Activated T-cell treated with anti-CD3 and anti-CD28 coated beads, Interleukin-2, amount 50 U/mL, for 4 hours (primary cell): ENCODE results near the gene CAND1. TPM values are rescaled to one million over a fixed set of nuclear protein-coding genes. Genes with fewer than 3 reads are reported as not detected.

Experiments used
- ATAC-seq, 2 donors: fragments of 200-7000 bp; cut with Tn5 transposase; one replicate each; pipeline ENCODE4 v1.10.0; 2021
- DNase-seq: peaks from one replicate; pipeline ENCODE4 v3.0.0-alpha.2; 2020
- H3K27me3 Mint-ChIP-seq: one replicate; pipeline ENCODE4 v1.8.0; 2021; ENCODE audit warnings: low read depth, mixed read lengths
- H3K36me3 Mint-ChIP-seq: one replicate; pipeline ENCODE4 v1.8.0; 2022; ENCODE audit warnings: mixed read lengths; ENCODE audit not compliant: insufficient read depth
- H3K4me1 Mint-ChIP-seq: one replicate; pipeline ENCODE4 v1.8.0; 2021; ENCODE audit warnings: low read depth, mixed read lengths
- H3K4me3 Mint-ChIP-seq: one replicate; pipeline ENCODE4 v1.8.0; 2021; ENCODE audit warnings: mild to moderate bottlenecking, moderate library complexity, mixed read lengths
- H3K9me3 Mint-ChIP-seq: one replicate; pipeline ENCODE4 v1.8.0; 2021; ENCODE audit warnings: mixed read lengths
- total RNA-seq, 3 donors: library from RNA; stranded (reverse); gene quantifications; one replicate each; pipeline ENCODE4 v1.2.1, GENCODE V29; 2021

Gene CAND1
- total RNA-seq, 3 donors from 2014 or later = 203 to 223 (median 223) TPM

- ATAC-seq (no peak), DNase-seq (no peak)
- Mint-ChIP-seq H3K9me3 (peaks cover 6% of the 10 kb centered on the region), H3K4me1 (no peaks in the 10 kb centered on the region), H3K36me3 (no peaks in the 10 kb centered on the region), H3K4me3 (no peak overlapping the region), H3K27me3 (no peaks in the 10 kb centered on the region)
These were observed 96.0 kb downstream of the CAND1 start for GRCh38 chr12:67365131-67365530.

GRCh38 chr12:67367843-67368242 is 98.7 kb downstream of the CAND1 start:
- Mint-ChIP-seq H3K4me3 (no peak overlapping the region), H3K9me3 (peaks cover 5% of the 10 kb centered on the region), H3K4me1 (no peaks in the 10 kb centered on the region), H3K36me3 (peaks cover 1% of the 10 kb centered on the region), H3K27me3 (no peaks in the 10 kb centered on the region)
- ATAC-seq (no peak), DNase-seq (no peak)
